ENCODE data around the gene VPS37D.
"Not testable (repeated sequence)": the region's sequence is repeated elsewhere in the genome, so short reads cannot be mapped to it uniquely, and the experiment has no call there.

The VPS37D gene

GRCh38 chr7:73671322-73671661 lies 3.7 kb downstream of the VPS37D start:
- no peak for TF ChIP-seq EZH2phosphoT487 (conservative IDR thresholded peaks at IDR 0.05; ENCODE audit: low read length)
- no peaks in the 10 kb centered on the region for H3K36me3 ChIP-seq (ENCODE audit: low read length)
- no peak overlapping the region for H3K9ac ChIP-seq (ENCODE audit: low read length)
- no peak overlapping the region for H3K4me2 ChIP-seq (ENCODE audit: low read depth, low read length, poor library complexity, severe bottlenecking)
- H3K27me3 ChIP-seq (ENCODE audit: low read length) = no peaks in the 10 kb centered on the region
- no peak overlapping the region for H3K27ac ChIP-seq (ENCODE audit: low read depth, low read length)
- no peak overlapping the region for H2AFZ ChIP-seq (ENCODE audit: low read depth, low read length, severe bottlenecking)
- no peak overlapping the region for H3K4me3 ChIP-seq (ENCODE audit: insufficient read depth, low read length, poor library complexity, severe bottlenecking)
- no peaks in the 10 kb centered on the region for H3K79me2 ChIP-seq (ENCODE audit: insufficient read depth, low read length)
- H3K9me2 ChIP-seq (replicated peaks; ENCODE audit: insufficient read depth, low read length) = no peaks in the 10 kb centered on the region
- H3F3A ChIP-seq (ENCODE audit: insufficient read depth) = no peaks in the 10 kb centered on the region
- H3K9me3 ChIP-seq (ENCODE audit: insufficient read depth, low read length) = no peaks in the 10 kb centered on the region
- no peaks in the 10 kb centered on the region for H4K20me1 ChIP-seq (ENCODE audit: low read depth, low read length)

GRCh38 chr7:73671857-73672445 lies 4.3 kb downstream of the VPS37D start:
- no peak overlapping the region for H3K27ac ChIP-seq (ENCODE audit: low read depth, low read length)
- no peaks in the 10 kb centered on the region for H3K27me3 ChIP-seq (ENCODE audit: low read length)
- no peaks in the 10 kb centered on the region for H4K20me1 ChIP-seq (ENCODE audit: low read depth, low read length)
- H2AFZ ChIP-seq (ENCODE audit: low read depth, low read length, severe bottlenecking) = no peak overlapping the region
- H3K4me2 ChIP-seq (ENCODE audit: low read depth, low read length, poor library complexity, severe bottlenecking) = no peak overlapping the region
- H3K79me2 ChIP-seq (ENCODE audit: insufficient read depth, low read length) = no peaks in the 10 kb centered on the region
- no peak overlapping the region for H3K9ac ChIP-seq (ENCODE audit: low read length)
- H3K9me3 ChIP-seq (ENCODE audit: insufficient read depth, low read length) = no peaks in the 10 kb centered on the region
- H3K9me2 ChIP-seq (replicated peaks; ENCODE audit: insufficient read depth, low read length) = no peaks in the 10 kb centered on the region
- no peak overlapping the region for H3K4me3 ChIP-seq (ENCODE audit: insufficient read depth, low read length, poor library complexity, severe bottlenecking)
- no peaks in the 10 kb centered on the region for H3F3A ChIP-seq (ENCODE audit: insufficient read depth)
- H3K36me3 ChIP-seq (ENCODE audit: low read length) = no peaks in the 10 kb centered on the region
- TF ChIP-seq CTCF (IDR thresholded peaks at IDR 0.05; ENCODE audit: insufficient read depth, low read length, poor library complexity, severe bottlenecking) (no peak), EZH2phosphoT487 (conservative IDR thresholded peaks at IDR 0.05; ENCODE audit: low read length) (no peak)

- Histone ChIP-seq H3K27ac (ENCODE audit: low read depth, low read length) (no peak overlapping the region), H3K79me2 (ENCODE audit: insufficient read depth, low read length) (no peaks in the 10 kb centered on the region), H3K9me3 (ENCODE audit: insufficient read depth, low read length) (no peaks in the 10 kb centered on the region), H4K20me1 (ENCODE audit: low read depth, low read length) (no peaks in the 10 kb centered on the region), H3K4me3 (ENCODE audit: insufficient read depth, low read length, poor library complexity, severe bottlenecking) (no peak overlapping the region), H3K36me3 (ENCODE audit: low read length) (no peaks in the 10 kb centered on the region), H2AFZ (ENCODE audit: low read depth, low read length, severe bottlenecking) (no peak overlapping the region), H3F3A (ENCODE audit: insufficient read depth) (no peaks in the 10 kb centered on the region), H3K9me2 (replicated peaks; ENCODE audit: insufficient read depth, low read length) (no peaks in the 10 kb centered on the region), H3K27me3 (ENCODE audit: low read length) (no peaks in the 10 kb centered on the region), H3K4me2 (ENCODE audit: low read depth, low read length, poor library complexity, severe bottlenecking) (no peak overlapping the region), H3K9ac (ENCODE audit: low read length) (no peak overlapping the region)
- no peak for TF ChIP-seq CTCF (IDR thresholded peaks at IDR 0.05; ENCODE audit: insufficient read depth, low read length, poor library complexity, severe bottlenecking)
- no peak for TF ChIP-seq EZH2phosphoT487 (conservative IDR thresholded peaks at IDR 0.05; ENCODE audit: low read length)
Measured at GRCh38 chr7:73674468-73675124, 7.0 kb downstream of the VPS37D start.

GRCh38 chr7:73676062-73676461 lies 8.4 kb downstream of the VPS37D start:
- H3K4me3 ChIP-seq (ENCODE audit: insufficient read depth, low read length, poor library complexity, severe bottlenecking); H2AFZ ChIP-seq (ENCODE audit: low read depth, low read length, severe bottlenecking); H3K27me3 ChIP-seq (ENCODE audit: low read length); H3K9me2 ChIP-seq (replicated peaks; ENCODE audit: insufficient read depth, low read length); H3K4me2 ChIP-seq (ENCODE audit: low read depth, low read length, poor library complexity, severe bottlenecking); H3K36me3 ChIP-seq (ENCODE audit: low read length); H3K9ac ChIP-seq (ENCODE audit: low read length); H3K9me3 ChIP-seq (ENCODE audit: insufficient read depth, low read length); H4K20me1 ChIP-seq (ENCODE audit: low read depth, low read length); H3F3A ChIP-seq (ENCODE audit: insufficient read depth); H3K27ac ChIP-seq (ENCODE audit: low read depth, low read length): not testable (repeated sequence)
- 0 out of 2 replicates have a peak, but pooled peaks cover 11% of the 10 kb centered on the region for H3K79me2 ChIP-seq (ENCODE audit: insufficient read depth, low read length)

Data from SU-DHL-6 (cell line).